Embryonic facial prominence (tissue), 1 donor: Measurements from ENCODE around the gene ASIC1.
A peak's percentile ranks its signal among the peaks of the same experiment; 100 is the strongest.

ENCODE experiments used
- DNase-seq: peaks from one replicate; pipeline ENCODE4 v3.0.0-alpha.2; 2016; ENCODE audit errors: extremely low spot score

Gene ASIC1

DNA sequence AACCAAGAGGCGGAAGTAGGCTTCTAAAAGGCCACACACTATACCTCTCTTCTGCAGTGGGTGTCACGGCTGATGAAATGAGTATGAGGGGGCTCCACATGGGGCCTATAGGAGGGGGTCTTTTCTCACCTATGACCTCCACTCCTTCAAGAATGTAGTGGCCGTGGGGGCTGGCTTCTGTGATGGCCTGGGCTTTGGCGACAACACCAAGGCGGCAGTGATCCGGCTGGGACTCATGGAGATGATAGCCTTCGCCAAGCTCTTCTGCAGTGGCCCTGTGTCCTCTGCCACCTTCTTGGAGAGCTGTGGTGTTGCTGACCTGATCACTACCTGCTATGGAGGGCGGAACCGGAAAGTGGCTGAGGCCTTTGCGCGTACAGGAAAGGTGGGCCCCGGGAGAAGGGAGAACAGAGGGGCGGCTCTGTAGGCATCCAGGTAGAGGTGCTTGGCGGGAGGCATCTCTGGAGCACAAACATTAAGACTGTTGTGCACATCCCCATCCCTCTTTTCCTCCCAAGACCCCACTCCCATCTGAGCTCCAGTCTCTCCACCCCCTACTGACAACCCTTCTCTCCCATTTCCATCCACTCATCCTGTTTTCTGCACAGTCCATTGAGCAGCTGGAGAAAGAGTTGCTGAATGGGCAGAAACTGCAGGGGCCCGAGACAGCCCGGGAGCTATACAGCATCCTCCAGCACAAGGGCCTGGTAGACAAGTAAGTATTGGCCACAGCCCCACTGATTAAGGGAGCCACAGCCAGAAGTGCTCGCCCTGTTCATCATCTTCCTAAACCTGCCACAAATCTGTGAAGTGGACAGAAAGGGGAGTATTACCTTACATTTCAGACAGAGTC is 50.2 kb downstream of the ASIC1 start:
- no peak for DNase-seq

DNA sequence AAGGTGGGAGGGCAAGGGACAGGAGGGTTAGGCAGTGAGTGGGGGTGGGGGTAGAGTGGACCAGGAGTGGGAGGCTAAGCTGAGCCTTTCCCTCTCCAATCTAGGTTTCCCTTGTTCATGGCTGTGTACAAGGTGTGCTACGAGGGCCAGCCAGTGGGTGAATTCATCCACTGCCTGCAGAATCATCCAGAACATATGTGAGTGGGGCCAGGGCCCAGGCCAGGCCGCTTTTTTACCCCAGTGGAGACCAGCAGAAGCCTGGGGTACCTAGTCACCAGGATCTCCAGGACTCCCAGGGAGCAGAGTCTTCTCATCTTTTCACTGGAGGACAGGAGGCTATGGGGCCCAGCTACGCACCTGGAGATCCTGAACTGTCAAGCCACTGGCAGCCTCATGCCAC is 51.9 kb downstream of the ASIC1 start:
- DNase-seq = no peak

DNA sequence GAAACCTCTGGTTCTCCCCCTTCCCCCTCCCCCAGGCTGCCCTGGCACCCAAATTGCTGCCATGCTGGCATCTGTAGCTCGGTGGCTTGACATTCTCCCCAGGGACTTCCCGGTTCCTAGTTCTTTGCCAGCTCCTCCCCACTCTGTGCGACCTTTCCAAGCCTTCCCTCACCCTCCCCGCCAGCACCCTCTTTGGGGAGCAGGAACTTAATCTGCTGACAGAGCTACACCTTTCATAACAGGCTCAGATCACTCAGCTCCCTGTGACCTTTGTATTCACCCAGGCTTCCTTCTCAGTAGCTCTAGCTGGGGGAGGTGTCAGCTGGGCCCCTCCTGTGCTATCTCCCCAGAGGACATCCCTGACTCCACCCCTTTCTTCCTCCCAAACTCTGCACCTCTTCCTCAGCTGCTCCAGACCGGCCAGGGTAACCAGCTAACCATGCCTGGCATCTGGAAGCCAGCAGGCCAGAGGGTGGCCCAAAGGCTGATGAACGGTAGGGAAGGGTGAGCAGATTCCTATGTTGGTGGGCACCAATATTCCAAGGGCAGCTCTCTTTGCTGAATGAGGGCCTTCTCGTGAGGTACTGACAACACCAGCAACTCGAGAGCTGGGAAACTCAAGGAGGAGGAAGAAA is 52.8 kb downstream of the ASIC1 start:
- no peak for DNase-seq

DNA sequence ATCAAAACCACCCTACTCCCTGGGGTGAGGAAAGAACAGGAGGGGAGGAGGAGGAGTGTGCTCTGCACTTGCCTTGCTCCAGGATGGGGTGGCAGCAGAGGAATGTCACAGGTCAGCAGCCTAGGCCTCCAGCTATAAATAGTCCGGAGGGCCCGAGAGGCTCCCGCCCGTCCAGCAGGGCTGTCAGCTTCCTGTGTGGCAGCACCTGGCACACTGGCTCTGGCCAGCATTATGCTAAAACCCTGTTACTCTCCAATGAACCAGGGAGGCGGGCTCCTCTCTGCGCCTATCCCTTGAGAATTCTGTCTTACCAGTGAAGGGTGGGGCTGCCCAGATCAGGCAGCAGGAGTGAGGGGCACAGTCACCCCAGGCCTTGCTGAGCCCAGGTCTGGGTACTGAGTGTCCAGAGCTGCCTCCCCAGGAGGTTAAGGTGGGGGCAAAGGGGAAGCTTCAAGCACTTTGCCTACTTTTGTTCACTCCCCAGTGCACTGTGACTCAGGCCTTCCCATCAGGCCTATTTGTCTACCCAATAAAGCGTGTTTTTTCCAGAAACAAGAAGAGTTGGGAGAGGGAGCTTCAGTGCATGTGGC is 53.5 kb downstream of the ASIC1 start:
- no peak for DNase-seq

DNA sequence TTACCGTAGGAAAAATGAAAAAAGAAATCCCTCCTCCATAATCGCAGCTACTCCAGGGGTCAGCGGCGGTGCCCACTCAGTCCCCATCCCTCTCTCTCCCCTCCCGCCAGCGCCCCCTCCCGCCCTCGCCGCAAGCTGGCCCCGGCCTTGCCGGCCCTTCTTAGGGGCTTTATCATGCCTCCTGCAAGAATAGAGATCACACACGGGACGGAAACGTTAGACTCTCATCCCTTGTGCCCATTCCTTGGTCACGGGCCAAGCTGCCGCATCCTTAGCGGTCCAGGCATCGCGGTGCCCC is 53.9 kb downstream of the ASIC1 start:
- DNase-seq = no peak

DNA sequence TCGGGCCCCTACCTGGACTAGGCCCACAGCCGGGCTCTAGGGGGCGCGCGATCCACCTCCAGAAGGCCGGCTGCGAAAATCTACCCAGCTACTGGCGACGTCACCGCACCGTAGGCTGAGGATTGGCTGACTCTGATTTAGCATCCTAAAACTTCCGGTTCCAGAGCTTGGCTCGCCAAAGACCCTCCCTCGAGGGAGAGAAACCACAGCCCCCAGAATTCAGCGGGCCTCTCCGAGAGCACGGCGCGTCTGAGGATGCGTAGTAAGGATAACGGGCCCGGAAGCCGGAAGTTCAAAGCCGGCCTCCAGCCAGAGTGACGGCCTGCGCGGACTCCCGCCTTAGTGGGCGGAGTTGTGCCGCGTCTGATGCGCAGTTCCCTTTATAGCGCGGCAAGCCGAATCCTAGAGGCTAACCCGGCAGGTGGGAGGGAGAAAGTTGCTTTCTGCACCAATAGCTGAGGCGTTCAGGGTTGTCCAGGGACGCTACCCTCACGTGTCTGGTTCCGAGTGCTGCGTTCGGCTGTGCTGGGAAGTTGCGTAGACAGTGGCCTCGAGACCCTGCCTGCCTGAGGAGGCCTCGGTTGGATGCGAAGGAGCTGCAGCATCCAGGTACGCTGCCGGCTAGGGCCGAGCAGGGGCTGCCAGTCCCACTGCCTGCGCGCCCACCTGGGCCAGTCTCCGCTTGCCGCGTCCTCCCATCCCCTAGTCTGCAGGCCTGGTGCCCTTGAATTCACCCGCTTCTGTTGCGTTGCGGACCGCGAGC is 54.5 kb downstream of the ASIC1 start, which contains the start of gene COX14:
Gene COX14 (plus strand): TSS at position 544 of the 763 bp plus-strand sequence. CDS start 7,808 bp downstream, outside the sequence.
- peak; percentile 99 for DNase-seq

DNA sequence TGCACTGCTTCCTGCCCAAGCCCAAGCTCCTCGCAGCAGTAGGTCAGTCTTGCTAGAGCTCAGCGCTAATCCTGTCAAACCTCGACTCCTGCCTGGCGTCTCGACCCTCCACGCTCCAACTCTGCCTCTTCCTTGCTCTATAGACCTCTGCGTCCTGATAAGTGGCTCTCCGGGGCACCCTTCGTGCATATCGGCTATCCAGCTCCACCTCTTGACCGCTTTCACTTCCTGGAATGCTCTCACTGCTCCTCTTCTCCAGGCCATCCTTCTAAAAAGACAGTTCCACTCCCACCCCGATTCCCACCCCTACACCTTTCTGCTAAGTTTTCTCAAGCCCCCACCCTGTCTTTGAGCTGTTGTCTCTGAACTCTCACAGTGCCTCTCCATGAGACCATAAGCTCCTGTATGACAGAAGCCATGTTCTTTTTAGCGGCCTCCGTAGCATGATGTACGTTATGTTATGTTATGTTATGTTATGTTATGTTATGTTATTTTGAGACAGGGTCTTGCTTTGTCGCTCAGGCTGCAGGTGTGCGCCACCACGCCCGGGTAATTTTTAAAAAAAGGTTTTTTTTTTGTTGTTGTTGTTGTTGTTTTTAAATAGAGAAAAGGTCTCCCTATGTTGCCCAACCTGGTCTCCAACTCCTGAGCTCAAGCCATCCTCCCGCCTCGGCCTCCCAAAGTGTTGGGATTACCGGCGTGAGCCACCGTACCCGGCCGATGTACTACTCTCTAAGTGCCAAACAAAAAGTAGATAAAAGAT is 55.2 kb downstream of the ASIC1 start:
- DNase-seq = no peak

DNA sequence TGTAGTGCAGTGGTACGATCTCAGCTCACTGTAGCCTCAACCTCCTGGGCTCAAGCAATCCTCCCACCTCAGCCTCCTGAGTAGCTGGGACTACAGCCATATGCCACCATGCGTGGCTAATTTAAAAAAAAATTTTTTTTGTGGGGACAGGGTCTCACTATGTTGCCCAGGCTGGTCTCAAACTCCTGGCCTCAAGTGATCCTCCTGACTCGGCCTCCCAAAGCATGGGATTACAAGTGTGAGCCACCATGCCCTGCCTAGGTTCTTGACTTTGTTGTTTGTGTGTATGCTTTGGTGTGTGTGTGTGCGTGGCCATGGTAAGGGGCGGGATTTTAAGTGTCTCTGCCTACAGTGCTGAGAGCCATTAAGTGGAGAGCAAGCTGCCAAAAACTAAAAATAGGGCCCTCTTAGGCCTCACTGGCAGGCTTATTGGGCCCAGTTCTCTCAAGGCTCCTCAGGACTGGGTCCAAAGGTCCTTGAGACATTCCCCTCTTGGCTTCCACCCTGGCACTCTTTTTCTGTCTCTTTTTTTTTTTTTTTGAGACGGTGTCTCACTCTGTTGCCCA is 59.7 kb downstream of the ASIC1 start:
- no peak for DNase-seq

DNA sequence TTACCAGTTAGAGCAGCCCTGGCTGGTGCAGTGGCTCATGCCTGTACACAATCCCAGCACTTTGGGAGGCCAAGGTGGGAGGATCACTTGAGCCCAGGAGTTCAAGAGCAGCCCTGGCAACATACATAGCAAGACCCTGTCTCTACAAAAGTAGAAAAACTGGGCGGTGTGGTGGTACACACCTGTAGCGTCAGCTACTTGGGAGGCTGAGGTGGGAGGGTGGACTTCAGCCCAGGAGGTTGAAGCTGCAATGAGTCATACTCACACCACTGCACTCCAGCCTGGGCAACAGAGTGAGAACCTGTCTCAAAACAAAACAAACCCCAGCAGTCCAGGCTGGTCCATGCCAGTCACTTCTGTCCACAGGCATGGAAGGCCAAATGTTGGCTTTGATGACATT is 62.0 kb downstream of the ASIC1 start:
- no peak for DNase-seq

DNA sequence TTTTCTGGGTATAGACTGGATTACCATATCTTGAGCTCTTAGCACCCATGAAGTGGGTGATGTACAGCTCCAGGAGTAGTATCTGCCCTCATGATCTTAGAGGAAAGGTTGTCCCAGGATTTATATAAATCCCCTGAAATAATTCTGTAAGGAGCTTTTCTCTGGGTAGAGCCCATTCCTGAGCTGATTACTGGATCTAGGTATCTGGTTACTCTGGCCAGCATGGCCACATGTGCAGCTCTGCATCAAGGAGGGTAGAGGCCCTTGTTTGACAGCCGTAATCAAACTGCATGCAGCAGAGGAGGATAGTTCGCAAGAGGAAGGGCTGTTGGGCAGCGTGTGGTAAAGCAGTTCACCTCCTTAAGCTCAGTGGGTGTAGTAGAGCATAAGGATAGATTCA is 63.1 kb downstream of the ASIC1 start:
- DNase-seq = no peak

DNA sequence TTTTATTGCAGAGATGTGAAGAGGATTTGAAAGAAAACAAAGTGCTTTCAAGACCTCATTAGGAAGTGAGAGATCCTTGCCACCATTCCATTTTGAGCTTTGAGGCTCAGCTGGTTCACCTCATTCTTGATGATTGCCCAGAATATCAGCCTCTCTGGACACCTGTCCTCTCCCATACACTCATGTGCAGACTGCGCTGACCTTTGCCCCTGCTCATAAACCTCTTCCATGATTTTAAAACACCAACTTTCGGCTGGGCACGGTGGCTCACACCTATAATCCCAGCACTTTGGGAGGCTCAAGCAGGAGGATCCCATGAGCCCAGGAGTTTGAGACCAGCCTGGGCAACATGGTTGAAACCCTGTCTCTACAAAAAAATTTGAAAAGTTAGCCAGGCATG is 63.6 kb downstream of the ASIC1 start:
- no peak for DNase-seq

DNA sequence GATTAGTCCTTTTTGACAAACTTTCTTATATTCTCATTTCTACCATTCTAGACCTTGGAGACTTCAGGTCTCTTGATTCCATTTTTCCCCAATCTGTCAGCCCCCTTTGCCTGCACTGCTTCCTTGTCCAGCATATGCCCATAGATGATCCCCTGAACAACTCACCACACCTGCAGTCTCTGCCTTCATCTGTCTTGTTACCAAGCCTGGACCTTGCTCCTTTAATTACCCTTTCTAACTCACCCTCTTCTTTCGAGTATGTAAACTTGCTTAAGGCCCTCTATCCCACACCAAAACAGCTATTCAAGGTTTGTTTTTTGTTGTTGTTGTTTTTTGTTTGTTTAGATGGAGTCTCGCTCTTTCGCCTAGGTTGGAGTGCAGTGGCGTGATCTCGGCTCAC is 64.2 kb downstream of the ASIC1 start:
- DNase-seq = no peak

DNA sequence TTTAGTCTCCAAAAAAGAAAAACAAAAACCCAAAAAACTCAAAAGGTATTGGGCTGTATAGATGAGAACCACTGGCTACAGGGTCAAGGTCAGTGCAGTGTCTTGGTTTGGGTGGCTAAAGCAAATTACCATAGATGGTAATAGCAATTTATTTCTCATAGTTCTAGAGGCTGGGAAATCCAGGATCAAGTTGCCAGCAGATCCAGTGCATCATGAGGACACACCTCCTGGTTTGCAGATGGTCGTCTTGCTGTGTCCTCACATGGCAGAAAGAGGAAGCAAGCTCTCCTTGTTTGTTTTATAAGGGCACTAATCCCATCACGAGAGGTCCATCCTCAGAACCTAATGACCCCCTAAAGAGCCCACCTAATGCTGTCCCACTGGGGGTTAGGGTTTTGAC is 65.8 kb downstream of the ASIC1 start:
- no peak for DNase-seq

DNA sequence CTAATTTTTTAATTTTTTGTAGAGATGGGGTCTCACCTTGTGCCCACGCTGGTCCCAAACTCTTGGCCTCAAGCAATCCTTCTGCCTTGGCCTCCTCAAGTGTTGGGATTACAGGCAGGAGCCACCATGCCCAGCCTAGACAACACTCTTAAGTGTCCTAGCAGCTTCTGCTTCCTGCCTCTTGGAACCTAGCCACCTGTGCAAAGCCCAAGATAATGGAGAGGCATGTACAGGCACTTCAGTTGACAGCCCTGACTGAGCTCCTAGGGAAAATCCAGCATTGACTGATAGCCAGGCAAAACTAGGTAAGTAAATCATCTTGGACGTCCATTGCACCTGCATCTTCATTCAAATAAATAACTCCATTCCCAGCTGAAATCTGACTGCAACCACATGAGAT is 70.2 kb downstream of the ASIC1 start:
- no peak for DNase-seq

DNA sequence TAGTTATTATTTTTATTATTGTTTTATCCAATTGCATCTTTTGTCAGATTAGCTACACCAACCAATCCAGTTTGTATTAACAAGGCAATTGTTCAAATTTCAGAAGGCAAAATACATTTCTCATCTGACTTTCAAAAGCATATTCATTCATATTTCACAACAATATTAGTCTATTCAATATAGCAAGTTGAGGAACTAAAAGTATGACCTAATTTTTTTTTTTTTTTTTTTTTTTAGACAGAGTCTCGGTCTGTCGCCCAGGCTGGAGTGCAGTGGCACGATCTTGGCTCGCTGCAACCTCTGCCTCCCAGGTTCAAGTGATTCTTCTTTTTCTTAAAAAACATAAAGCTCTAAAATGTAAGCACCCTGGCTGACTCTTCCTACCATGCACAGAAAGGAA is 71.9 kb downstream of the ASIC1 start:
- DNase-seq = no peak

DNA sequence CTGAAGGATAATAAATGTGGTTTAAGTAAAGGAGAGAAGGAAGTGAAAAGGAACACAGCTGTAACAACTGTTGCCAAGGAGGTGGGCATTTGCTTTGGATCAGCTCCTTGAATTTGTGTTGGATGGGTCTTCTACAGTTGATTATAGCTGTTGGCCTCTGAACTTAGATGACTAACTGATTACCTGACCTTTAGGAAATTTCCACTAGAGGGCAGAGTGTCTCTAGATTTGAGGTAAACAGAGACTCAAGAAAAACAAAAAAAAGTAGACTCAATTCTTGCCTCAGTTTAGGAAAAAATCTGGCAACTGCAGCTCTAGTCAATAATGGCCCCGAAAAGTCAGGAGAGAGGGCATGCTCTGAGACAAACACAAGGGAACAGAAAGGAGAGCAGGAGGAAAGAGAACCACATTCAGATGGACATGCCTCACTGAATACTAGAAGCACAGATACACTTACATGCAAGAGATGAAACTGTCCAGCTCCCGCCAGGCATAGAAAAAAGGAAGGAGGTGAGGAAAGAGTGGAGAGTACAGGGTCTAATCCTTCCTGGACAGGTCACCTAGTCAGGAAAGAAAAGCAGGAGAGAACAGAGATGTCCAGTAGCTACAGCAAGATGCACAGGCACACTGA is 75.2 kb downstream of the ASIC1 start:
- DNase-seq = no peak
